ENCODE measurements around the gene GNAT3.

DNA sequence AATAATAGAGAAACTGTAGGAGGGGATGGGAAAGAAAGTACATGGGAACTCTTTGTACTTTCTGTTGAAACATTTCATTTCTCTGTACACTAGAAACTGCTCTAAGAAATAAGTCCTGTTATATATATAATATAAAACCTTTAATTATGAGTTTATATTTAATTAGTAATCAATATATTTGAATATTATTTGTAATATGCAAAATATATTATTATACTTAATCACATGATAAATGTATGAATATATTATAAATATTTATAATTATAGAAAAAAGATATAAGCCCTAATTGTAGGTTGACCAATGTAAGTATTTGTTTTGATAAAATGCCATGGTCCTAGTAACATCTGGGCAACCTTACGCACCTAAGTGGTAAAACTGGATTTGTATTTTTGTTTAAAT is 51.0 kb downstream of the GNAT3 start:
- TF ChIP-seq, protein P1, sequence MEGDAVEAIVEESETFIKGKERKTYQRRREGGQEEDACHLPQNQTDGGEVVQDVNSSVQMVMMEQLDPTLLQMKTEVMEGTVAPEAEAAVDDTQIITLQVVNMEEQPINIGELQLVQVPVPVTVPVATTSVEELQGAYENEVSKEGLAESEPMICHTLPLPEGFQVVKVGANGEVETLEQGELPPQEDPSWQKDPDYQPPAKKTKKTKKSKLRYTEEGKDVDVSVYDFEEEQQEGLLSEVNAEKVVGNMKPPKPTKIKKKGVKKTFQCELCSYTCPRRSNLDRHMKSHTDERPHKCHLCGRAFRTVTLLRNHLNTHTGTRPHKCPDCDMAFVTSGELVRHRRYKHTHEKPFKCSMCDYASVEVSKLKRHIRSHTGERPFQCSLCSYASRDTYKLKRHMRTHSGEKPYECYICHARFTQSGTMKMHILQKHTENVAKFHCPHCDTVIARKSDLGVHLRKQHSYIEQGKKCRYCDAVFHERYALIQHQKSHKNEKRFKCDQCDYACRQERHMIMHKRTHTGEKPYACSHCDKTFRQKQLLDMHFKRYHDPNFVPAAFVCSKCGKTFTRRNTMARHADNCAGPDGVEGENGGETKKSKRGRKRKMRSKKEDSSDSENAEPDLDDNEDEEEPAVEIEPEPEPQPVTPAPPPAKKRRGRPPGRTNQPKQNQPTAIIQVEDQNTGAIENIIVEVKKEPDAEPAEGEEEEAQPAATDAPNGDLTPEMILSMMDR (conservative IDR thresholded peaks at IDR 0.05; ENCODE audit: low read length) = no peak
- TF ChIP-seq EZH2phosphoT487 (IDR thresholded peaks at IDR 0.05; ENCODE audit: borderline replicate concordance) = no peak
